ENCODE data around the gene MT3.
"Not testable (repeated sequence)": the region's sequence is repeated elsewhere in the genome, so short reads cannot be mapped to it uniquely, and the experiment has no call there.

The MT3 gene

DNA sequence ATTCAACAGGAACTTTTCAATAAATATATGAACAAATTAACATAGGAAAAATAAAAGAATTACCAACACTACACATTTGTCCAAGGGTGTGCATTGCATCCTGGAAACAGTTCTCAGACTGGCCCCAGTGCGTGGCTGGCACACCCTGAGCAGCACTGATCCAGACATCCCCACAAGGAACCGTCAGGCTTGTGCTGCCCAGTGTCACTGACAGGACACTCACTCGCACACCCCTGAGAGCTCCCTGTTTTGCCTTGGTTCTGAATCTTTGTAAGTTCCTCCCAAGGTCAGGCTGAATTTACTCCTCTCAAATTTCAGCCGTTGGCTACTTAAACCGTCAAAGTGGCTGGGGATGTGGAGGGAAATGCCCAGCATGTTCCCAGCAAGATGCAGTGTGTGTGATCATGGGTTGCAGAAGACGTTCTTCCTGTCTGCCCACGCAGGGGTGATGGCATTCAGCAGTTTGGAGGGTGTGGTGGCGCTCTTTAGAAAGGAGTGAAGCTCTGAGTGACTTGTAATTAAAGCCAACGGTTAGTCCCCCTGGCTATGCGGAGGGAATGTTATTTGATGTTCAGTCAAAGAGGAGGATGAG lies 20.8 kb downstream of the MT3 start:
- peak; percentile 95 for DNase-seq (ENCODE audit: low read depth)

GRCh38 chr16:56610609-56611111 lies 21.3 kb downstream of the MT3 start:
- peak; percentile 81 for DNase-seq (ENCODE audit: low read depth)

- DNase-seq (ENCODE audit: low read depth) = peak; percentile 82
These were observed 22.0 kb downstream of the MT3 start for GRCh38 chr16:56611281-56611833.

- no peak for DNase-seq (ENCODE audit: low read depth)
These were observed 24.4 kb downstream of the MT3 start for GRCh38 chr16:56613706-56614105.

DNA sequence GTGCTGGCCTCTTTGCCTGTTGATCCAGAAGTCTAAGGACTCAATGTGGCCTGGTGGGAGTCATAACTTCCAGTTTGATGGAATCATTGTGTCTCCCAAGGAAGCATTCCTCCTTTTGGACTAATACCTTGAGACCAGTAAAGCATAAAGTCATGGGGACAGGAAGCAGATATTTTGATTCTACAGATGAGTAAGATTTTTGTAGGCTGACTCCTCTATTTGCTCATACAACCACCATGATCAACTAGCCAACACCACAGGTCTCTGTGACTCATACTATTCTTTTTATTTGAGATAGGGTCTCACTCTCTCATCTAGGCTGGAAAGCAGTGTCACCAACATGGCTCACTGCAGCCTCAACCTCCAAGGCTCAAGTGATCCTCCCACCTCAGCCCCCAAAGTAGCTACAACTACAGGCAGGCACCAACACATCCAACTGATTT lies 25.2 kb downstream of the MT3 start:
- no peak for DNase-seq (ENCODE audit: low read depth)

GRCh38 chr16:56615353-56615752 lies 26.0 kb downstream of the MT3 start:
- peak; percentile 54 for DNase-seq (ENCODE audit: low read depth)

DNA sequence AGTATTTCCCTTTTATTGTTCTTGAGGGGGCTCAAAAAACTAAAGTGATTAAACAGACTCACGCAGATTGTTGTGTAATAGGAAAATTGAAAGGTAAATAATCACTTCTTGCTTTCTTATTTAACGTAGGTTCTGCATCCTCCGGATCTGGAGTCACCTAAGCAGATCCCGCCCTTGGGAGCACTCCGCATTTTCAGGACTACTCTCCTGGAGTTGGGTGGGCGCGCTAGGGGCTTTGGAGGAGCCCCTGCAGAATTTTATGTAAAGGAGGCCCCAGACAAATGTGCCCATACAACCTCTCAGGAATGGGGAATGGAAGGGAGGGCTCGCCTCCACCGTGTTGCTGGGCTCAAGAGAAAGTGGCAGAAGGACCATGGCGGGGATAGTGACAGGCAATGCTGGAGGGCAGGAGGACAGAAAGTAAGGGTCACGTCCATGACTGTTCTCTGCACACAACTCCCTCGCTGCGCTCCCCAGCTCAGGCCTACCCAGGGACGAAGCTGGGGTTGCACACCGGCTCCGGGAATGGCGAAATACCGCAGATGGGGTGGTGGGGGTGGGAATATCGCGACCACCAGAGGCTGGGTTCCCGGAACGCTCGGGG lies 27.4 kb downstream of the MT3 start:
- DNase-seq (ENCODE audit: low read depth) = no peak

GRCh38 chr16:56617212-56618085 lies 28.1 kb downstream of the MT3 start:
- peak; percentile 82 for DNase-seq (ENCODE audit: low read depth)

DNA sequence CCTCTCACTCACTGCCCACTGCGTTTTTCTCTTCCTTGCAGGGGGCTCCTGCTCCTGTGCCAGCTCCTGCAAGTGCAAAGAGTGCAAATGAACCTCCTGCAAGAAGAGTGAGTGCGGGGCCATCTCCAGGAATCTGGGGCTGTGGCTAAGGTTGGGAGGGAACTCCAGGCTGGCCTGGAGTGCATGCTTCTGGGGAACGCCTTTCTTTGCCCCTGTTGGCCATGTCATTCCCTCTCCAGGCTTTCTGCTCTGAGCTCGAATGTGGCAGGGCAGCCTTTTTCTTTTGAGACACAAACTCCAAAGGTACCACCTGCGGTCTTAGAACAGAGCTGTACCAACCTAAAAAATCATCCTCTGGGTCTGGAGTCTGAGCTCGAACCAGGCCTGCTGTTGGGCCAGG lies 28.8 kb downstream of the MT3 start:
- DNase-seq (ENCODE audit: low read depth) = no peak

DNA sequence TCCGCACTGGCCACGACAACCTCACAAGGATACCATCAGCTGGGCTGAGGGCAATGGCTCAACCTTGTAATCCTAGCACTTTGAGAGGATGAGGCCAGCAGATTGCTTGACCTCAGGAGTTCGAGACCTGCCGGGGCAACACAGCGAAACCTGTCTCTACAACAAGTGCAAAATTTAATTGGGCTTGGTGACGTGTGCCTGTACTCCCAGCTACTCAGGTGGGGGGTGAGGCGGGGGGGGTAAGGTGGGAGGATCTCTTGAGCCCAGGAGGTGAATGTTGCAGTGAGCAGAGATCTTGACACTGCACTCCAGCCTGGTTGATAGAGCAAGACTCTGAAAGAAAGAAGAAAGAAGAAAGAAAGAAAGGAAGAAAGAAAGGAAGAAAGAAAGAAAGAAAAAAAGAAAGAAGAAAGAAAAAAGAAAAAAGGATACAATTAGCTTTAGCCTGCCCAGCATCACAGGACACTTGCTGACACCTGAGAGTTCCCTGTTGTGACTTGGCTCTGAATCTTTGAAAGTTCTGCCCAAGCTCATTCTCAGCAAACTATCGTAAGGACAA lies 31.1 kb downstream of the MT3 start:
- DNase-seq (ENCODE audit: low read depth) = no peak

DNA sequence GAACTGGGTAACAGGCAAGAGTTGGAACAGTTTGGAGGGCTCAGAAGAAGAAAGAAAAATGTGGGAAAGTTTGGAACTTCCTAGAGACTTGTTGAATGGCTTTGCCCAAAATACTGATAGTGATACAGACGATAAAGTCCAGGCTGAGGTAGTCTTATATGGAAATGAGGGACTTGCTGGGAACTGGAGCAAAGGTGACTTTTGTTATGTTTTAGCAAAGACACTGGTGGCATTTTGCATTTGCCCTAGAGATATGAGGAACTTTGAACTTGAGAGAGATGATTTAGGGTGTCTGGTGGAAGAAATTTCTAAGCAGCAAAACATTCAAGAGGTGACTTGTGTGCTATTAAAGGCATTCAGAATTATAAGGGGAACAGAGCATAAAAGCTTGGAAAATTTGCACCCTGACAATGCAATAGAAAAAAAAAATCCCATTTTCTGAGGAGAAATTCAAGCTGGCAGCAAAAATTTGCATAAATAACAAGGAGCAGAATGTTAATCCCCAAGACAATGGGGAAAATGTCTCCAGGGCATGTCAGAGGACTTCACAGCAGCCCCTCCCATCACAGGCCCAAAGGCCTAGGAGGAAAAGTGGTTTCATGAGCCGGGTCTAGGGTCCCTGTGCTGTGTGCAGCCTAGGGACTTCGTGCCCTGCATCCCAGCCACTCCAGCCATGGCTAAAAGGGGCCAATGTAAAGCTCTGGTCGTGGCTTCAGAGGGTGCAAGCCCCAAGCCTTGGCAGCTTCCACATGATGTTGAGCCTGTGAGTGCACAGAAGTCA lies 32.5 kb downstream of the MT3 start:
- not testable (repeated sequence) for DNase-seq (ENCODE audit: low read depth)

GRCh38 chr16:56623184-56623583 lies 33.9 kb downstream of the MT3 start:
- DNase-seq (ENCODE audit: low read depth) = not testable (repeated sequence)

DNA sequence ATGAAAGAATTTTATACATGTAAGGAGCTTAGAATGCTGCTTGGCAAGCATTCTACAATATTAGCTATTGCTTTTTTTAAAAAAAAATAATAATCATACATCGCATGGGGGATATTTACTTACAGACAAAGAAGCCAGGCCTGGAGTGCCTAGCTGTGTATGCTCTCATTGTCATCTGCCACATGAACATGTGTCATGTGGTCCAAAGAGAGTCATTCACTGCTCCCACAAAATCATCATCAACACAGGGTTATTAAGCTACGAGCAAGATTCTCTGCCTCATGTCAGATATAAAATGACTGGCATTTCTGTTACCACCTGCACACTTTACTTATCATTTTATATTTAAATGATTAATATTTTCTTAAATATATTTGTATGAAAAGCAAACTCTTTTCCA lies 34.3 kb downstream of the MT3 start:
- DNase-seq (ENCODE audit: low read depth) = no peak

- DNase-seq (ENCODE audit: low read depth) = peak; percentile 87
These were observed 36.0 kb downstream of the MT3 start, which contains the start of gene MT1E for GRCh38 chr16:56625140-56625942. Gene MT1E (plus strand): TSS chr16:56625781. CDS start chr16:56625852, 71 bp downstream.

DNA sequence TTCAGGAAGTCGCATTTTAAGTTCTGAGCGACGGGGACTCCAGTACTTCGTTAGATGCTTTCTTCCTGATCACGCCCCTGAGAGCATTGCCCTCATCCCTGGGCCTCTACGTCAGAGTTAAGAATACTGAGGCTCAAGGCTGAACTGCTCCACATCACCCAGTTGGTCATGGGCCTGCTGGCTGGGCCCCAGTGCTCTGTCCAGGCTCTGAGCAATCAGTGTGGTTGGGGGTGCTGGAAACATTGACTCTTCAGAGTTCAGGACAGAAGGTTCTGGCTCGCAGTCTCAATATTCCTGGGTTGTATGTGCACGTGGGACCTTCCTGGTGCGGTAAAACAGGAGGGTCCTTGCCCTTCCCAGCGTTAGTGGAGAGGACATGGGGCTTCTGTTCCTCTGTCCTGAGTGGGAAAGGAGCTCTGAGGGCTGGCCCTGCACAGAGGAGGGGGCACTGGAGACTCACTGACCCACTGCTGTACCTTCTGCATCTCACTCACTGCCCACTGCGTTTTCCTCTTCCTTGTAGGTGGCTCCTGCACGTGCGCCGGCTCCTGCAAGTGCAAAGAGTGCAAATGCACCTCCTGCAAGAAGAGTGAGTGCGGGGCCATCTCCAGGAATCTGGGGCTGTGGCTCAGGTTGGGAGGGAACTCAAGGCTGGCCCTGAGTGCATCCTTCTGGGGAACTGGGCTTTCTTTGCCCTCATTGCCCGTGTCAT lies 36.8 kb downstream of the MT3 start:
- DNase-seq (ENCODE audit: low read depth) = peak; percentile 90

DNA sequence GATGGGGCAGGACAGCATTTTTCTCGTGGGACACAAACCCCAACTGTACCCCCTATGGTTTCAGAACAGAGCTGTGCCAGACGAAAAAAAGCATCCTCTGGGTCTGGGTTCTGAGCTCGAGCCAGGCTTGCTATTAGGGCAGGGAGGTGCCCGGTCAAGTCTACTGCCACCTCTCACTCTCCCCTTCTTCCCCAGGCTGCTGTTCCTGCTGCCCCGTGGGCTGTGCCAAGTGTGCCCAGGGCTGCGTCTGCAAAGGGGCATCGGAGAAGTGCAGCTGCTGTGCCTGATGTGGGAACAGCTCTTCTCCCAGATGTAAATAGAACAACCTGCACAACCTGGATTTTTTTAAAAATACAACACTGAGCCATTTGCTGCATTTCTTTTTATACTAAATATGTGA lies 37.4 kb downstream of the MT3 start:
- no peak for DNase-seq (ENCODE audit: low read depth)

- DNase-seq (ENCODE audit: low read depth) = no peak
These were observed 39.4 kb downstream of the MT3 start for GRCh38 chr16:56628486-56629350.

GRCh38 chr16:56629531-56629930 lies 40.2 kb downstream of the MT3 start:
- no peak for DNase-seq (ENCODE audit: low read depth)

DNA sequence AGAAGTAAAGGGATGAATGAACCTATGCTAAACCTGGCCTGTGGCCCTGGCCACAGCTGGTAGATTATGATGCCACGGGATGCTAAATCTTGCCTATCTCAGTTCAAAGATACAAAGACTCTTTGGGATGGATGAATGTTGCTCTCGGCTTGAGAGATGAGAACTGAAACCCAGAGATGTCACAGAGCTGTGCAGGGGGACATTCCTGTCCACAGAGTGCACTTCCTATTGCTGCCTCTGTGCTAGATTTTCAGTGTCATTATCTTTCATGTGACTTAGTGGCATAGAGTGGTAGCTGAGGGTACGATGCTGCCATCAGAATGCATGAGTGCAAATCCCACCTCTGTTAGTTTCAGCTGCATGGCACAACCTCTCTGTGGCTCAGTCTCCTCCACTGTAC lies 40.8 kb downstream of the MT3 start:
- no peak for DNase-seq (ENCODE audit: low read depth)

Data from fibroblast of gingiva (primary cell).